ENCODE results near the gene KLHL17.
A peak's percentile ranks its signal among the peaks of the same experiment; 100 is the strongest.
"Not testable (repeated sequence)": the region's sequence is repeated elsewhere in the genome, so short reads cannot be mapped to it uniquely, and the experiment has no call there.

The KLHL17 gene

GRCh38 chr1:982765-983436 is 22.5 kb downstream of the KLHL17 start:
- DNase-seq, result no peak

DNA sequence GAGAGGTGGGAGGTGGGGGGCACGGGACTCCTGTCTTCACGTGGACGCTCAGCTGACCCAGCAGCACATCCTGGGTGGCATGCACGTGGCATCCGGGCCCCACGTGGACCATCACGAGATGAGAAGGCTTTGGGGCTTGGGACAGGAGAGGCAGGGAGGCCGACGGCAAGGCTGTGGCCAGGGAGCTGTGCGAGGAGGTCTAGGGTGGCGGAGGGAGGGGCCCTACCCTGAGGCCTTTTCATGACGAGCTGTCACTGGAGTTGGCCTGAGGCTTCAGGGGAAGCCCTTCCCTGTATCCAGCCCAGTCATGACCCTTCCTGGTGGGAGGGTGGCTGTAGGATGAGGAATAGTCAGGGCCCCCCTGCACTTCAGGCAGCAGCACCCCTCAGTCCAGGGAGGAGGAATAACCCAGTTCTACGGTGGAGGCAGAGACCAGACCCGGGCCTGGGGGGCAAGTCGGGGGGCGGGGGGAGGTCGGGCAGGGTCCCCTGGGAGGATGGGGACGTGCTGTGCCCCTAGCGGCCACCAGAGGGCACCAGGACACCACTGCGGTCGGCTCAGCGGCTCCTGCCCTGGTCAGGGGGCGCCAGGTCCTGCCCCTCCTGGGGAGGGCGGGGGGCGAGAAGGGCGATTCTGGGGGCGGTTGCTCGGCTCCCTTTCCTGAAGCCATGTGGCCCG is 23.6 kb downstream of the KLHL17 start:
- no peak for DNase-seq

DNA sequence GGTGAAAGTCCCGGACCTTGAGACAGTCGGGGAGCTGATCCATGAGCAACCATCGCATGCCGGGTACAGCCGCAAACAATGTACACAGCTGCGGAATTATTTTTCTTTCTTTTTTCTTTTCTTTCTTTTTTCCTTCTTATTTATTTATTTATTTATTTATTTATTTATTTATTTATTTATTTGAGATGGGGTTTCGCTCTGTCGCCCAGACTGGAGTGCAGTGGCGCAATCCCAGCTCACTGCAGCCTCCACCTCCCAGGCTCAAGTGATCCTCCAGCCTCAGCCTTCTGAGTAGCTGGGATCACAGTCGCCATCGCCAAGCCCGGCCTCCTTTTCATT is 24.1 kb downstream of the KLHL17 start:
- no peak for DNase-seq

DNA sequence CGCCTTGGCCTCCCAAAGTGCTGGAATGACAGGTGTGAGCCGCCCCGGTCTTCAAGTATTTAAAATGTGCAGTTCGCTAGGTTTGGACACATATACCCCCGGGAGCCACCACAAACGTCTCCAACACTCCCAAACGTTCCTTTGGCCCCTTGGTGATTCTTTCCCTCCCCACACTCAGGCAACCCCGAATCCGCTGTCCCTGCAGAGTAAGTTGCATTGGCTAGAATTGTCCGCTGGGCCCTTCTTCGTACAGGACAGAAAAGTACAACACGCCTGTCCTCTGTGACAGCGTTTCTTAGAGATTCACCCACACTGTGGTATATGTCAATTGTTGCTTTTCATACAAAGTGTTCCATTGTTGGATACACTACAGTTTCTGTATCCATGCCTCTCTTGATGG is 24.7 kb downstream of the KLHL17 start:
- no peak for DNase-seq

- DNase-seq, result not testable (repeated sequence)
Observed at GRCh38 chr1:988061-988460, 27.7 kb downstream of the KLHL17 start.

- not testable (repeated sequence) for DNase-seq
Observed at GRCh38 chr1:991275-991674, 30.9 kb downstream of the KLHL17 start.

DNA sequence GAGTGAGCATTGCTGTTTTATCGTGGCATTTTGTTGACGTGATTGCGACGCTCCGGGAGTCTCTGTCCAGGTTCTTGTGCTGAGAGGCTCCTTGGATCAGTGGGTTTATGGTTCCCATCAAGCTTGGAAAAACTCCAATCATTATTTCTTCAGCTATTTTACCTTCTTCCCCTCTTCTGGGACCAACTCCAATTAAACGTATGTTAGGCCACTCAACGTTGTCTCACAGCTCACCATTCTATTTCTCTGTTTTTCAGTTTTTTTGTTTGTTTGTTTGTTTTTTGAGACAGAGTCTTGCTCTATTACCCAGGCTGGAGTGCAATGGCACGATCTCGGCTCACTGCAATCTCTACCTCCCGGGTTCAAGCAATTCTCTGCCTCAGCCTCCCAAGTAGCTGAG is 31.5 kb downstream of the KLHL17 start:
- DNase-seq, result no peak

- no peak for DNase-seq
Observed at GRCh38 chr1:992362-992761, 32.0 kb downstream of the KLHL17 start.

- no peak for DNase-seq
Observed at GRCh38 chr1:993379-993995, 33.1 kb downstream of the KLHL17 start.

DNA sequence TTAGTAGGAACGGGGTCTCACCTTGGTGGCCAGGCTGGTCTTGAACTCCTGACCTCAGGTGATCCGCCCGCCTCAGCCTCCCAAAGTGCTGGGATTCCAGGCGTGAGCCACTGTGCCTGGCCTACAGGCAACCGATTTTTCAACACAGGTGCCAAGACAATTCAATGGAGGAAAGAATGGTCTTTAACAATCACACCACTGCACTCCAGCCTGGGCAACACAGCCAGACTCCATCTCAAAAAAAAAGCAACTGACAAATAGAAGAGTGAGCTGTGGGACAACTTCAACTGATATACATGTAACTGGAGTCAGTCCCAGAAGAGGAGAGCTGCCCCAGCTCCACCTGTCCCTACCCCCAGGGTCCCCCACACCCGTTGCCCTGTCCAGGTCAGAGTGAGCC is 34.2 kb downstream of the KLHL17 start:
- not testable (repeated sequence) for DNase-seq

- DNase-seq, result no peak
Observed at GRCh38 chr1:995665-996633, 35.6 kb downstream of the KLHL17 start.

GRCh38 chr1:996851-997712 is 36.7 kb downstream of the KLHL17 start:
- DNase-seq, result no peak

- DNase-seq, result no peak
Observed at GRCh38 chr1:997713-997992, 37.3 kb downstream of the KLHL17 start.

DNA sequence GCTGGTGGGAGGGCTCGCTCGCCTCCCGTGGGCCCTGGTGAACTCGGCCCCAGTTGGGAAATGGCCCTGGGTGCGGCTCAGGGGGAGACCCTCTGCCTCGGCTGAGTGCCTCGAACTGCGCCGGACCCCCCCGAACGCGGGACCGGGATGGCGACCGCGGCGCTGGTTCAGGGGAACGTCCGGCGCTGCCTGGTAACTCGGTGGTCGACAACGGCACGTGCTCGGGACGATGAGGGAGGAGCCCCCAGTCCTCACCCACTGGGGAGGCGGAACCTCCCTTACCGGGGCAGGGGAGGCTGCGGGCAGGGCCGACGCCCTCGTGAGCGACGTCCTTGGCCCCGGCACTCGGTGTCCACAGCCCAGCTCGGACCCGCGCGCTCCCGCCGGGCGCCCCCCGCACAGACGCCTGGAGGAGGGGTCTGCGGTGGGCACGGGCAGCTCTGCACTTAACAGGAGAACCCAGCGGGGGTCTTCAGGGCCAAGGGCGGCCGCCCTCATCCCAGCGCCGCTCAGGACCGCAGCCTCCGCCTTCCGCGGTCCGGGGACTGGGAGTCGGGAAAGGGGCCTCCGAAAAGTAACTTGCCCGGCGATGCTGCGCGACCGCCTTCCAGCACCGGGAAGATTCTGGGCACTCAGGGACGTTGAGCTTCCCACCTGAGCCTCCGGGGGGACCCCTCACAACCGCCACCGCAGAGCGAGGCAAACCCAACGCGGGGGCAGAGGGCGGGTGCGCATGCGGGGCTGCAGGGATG is 37.8 kb downstream of the KLHL17 start:
- no peak for DNase-seq

- no peak for DNase-seq
Observed at GRCh38 chr1:998745-998994, 38.3 kb downstream of the KLHL17 start.

DNA sequence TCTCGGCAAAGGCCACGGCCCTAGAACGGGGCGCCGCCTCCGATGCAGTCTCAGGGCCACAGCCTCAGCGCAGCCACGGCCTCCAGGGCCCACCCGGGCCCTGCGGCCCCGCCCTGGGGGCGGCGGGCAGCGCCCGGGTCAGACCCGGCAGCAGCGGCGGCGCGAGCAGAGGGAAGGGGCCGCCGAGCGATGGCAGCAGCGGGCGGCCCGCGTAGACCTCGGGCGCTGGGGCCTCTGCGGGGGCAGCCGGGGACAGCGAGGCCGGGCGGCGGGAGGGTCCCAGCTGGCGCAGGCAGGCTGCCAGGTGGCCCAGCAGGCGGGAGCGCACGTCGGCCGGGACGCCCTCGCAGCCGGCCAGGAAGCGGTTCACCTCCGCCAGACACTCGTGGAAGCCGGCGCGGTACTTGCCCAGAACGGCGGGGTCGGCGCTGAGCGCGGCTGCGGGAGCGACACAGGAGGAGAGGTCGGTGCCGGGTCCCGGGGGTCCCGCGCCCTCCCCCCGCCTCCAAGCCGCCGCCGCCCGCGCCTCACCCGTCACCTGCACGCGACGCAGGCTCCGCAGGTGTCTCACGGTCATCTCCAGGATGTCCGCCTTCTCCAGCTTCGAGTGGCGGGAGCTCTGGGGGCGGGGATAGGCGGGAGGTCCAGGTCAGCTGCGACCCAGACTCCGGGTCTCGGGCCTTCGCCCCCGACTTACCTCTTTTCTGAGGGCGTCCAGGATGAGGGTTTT is 38.8 kb downstream of the KLHL17 start:
- no peak for DNase-seq

- DNase-seq, result peak; percentile 67
Observed at GRCh38 chr1:999725-1000356, 39.5 kb downstream of the KLHL17 start, which contains the start of gene HES4. Gene HES4, minus strand, starts transcription at chr1:1000097. Its CDS starts 124 bp downstream, at chr1:999973.

GRCh38 chr1:1000357-1001056 is 40.1 kb downstream of the KLHL17 start:
- peak; percentile 54 for DNase-seq

- DNase-seq, result no peak
Observed at GRCh38 chr1:1001057-1001783, 40.8 kb downstream of the KLHL17 start.
